ENCODE data around the gene FKBP4. TPM values are rescaled to one million over a fixed set of nuclear protein-coding genes. Genes with fewer than 3 reads are reported as not detected.
A peak's percentile ranks its signal among the peaks of the same experiment; 100 is the strongest.

The FKBP4 gene
- 111 and 149 TPM in 2 replicates for total RNA-seq (2011; cell fraction: chromatin; rRNA removed; ENCODE audit: low replicate concordance)
- 75.3 and 79.9 TPM in 2 replicates for total RNA-seq (2011; cell fraction: nucleolus; rRNA removed)
- 72.1 and 90.5 TPM in 2 replicates for total RNA-seq (2011; cell fraction: nucleoplasm; rRNA removed)
- total RNA-seq (2014; rRNA removed) (89.5 and 124 TPM in 2 replicates), total RNA-seq (2014; rRNA removed; fragmentation: Illumina TruSeq; extraction: Trizol) (98.1 and 105 TPM in 2 replicates), total RNA-seq (2015; rRNA removed; fragmentation: Illumina TruSeq; extraction: Trizol) (98.5 and 98.7 TPM in 2 replicates), total RNA-seq (2021) (154 and 158 TPM in 2 replicates), polyA plus RNA-seq (2011; rRNA removed) (70.7 and 90.1 TPM in 2 replicates), polyA plus RNA-seq (2014; fragmentation: Illumina TruSeq; extraction: Trizol) (115 and 144 TPM in 2 replicates), polyA plus RNA-seq (2014; fragmentation: Nextera tagmentation; extraction: Ambion mirVana) (10 to 100 TPM; 16.3 to 30.9 TPM), polyA plus RNA-seq (2014; rRNA removed) (82.4 and 90.7 TPM in 2 replicates), polyA minus RNA-seq (2011; rRNA and poly(A)+ RNA removed) (102 and 125 TPM in 2 replicates), Bru-seq, nascent RNA (percentile 90 among the genes with signal in this experiment), BruChase-seq, experiment 1, labeled RNA remaining after a 2-hour chase (percentile 81 among the genes with signal in this experiment), BruChase-seq, experiment 2, labeled RNA remaining after a 6-hour chase (percentile 88 among the genes with signal in this experiment)
- polyA plus RNA-seq (2011; cell fraction: cytosol; rRNA removed), result 59.7 and 61.4 TPM in 2 replicates
- 77.0 and 87.5 TPM in 2 replicates for polyA plus RNA-seq (2011; cell fraction: nucleus; rRNA removed)
- polyA plus RNA-seq (2012), result 52.3 and 118 TPM in 2 replicates
- polyA minus RNA-seq (2011; cell fraction: cytosol; rRNA and poly(A)+ RNA removed), result 53.3 and 73.9 TPM in 2 replicates
- 59.9 and 81.8 TPM in 2 replicates for polyA minus RNA-seq (2011; cell fraction: nucleus; rRNA and poly(A)+ RNA removed)
- long read RNA-seq, experiment 1, transcript FKBP4-201 (10 exons, 3,732 nt), result major isoform, 309 of 563 reads
- long read RNA-seq, experiment 1, partial matches to known transcripts, result 239 of 563 reads
- long read RNA-seq, experiment 1, other reads (novel, unspliced or antisense), result 15 of 563 reads
- long read RNA-seq, experiment 2, transcript FKBP4-201 (10 exons, 3,732 nt), result major isoform, 157 of 289 reads
- long read RNA-seq, experiment 2, partial matches to known transcripts, result 99 of 289 reads
- long read RNA-seq, experiment 2, other reads (novel, unspliced or antisense), result 33 of 289 reads
- long read RNA-seq, experiment 3, transcript FKBP4-201 (10 exons, 3,732 nt), result major isoform, 115 of 128 reads
- long read RNA-seq, experiment 3, partial matches to known transcripts, result 7 of 128 reads
- long read RNA-seq, experiment 3, other reads (novel, unspliced or antisense), result 6 of 128 reads

GRCh38 chr12:2794736-2795289, at the start of gene FKBP4:
Gene FKBP4 (plus strand): TSS chr12:2794970. CDS start chr12:2795140, 170 bp downstream.
- Histone ChIP-seq H3K36me3 (ENCODE audit: control insufficient read depth, insufficient read depth, low read length) (peaks cover 39% of the 10 kb centered on the region), H3K9ac (ENCODE audit: insufficient read depth in 1 of 2, low read depth in 2 of 2, low read length in 2 of 2) (peak within 1 kb of the TSS; percentile 69 to 91; a peak in 3 of 4 replicates), H2AFZ (ENCODE audit: low read depth, low read length) (peak within 1 kb of the TSS; percentile 50), H3K9me1 (ENCODE audit: control insufficient read depth, insufficient read depth, low read length) (no peaks in the 10 kb centered on the region), H3K9me3 (replicated peaks; ENCODE audit: control insufficient read depth, insufficient read depth, low read depth, low read length) (no peaks in the 10 kb centered on the region), H3K4me2 (ENCODE audit: insufficient read depth, low read length) (peak within 1 kb of the TSS; percentile 81), H3K27me3 (ENCODE audit: control insufficient read depth in 2 of 2, insufficient read depth in 2 of 2, low read length in 2 of 2) (no peaks in the 10 kb centered on the region), H3K27ac (ENCODE audit: extremely low read depth, low read depth, low read length) (peak within 1 kb of the TSS; percentile 68), H3K79me2 (ENCODE audit: control insufficient read depth, insufficient read depth, low read length) (peaks cover 40% of the 10 kb centered on the region), H3K4me1 (replicated peaks in 1 of 2; ENCODE audit: control insufficient read depth in 2 of 2, insufficient read depth in 2 of 2, low read length in 2 of 2) (peaks cover 18 to 38% of the 10 kb centered on the region in 2 experiments; a peak in 4 of 5 replicates), H3K4me3 (peak within 1 kb of the TSS; percentile 70), H4K20me1 (replicated peaks; ENCODE audit: control insufficient read depth, insufficient read depth, low read length) (peaks cover 20% of the 10 kb centered on the region; the same call in 1 of the 2 replicates)
- FAIRE-seq (peak; percentile 55), DNase-seq (ENCODE audit: extremely low read depth in 1 of 4, low spot score in 3 of 4) (peak; percentile 89 to 92 (median 91)), ATAC-seq (peak; percentile 91)
- BruUV-seq (replicated peaks), result no TSS peak
- intact Hi-C loops (cut with micrococcal nuclease) (no loop called here), in situ Hi-C loops (cut with MboI) (no loop called here)
- POLR2A ChIA-PET, result interaction anchor here (0.5 to 1.0 kb wide), 3 partner anchors 9 to 1677 kb away, joined by 3 read pairs; no protein-coding TSS in a partner anchor
- no CpG with 5 or more reads among the region's 63 CpGs for WGBS (ENCODE audit: insufficient coverage, low coverage, missing lambda C conversion rate)
- CTCF ChIA-PET (ENCODE audit: low intra/inter-chr PET ratio), result no interaction called here
- TF ChIP-seq, protein P1, sequence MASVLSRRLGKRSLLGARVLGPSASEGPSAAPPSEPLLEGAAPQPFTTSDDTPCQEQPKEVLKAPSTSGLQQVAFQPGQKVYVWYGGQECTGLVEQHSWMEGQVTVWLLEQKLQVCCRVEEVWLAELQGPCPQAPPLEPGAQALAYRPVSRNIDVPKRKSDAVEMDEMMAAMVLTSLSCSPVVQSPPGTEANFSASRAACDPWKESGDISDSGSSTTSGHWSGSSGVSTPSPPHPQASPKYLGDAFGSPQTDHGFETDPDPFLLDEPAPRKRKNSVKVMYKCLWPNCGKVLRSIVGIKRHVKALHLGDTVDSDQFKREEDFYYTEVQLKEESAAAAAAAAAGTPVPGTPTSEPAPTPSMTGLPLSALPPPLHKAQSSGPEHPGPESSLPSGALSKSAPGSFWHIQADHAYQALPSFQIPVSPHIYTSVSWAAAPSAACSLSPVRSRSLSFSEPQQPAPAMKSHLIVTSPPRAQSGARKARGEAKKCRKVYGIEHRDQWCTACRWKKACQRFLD (CRISPR knock-in tag; IDR thresholded peaks at IDR 0.05), result no peak
- TF ChIP-seq RB1 (IDR thresholded peaks at IDR 0.05; ENCODE audit: low read depth) (peak; percentile 48; the same call in 1 of the 2 replicates), EGR1 (conservative IDR thresholded peaks at IDR 0.05) (0 out of 2 replicates have a peak, but pooled peaks have one; percentile 8), MTF1 (CRISPR knock-in tag; IDR thresholded peaks at IDR 0.05; ENCODE audit: borderline replicate concordance) (no peak), POLR2G (IDR thresholded peaks at IDR 0.05; ENCODE audit: low read depth, low read length) (peak; percentile 92), ZNF639 (CRISPR knock-in tag; conservative IDR thresholded peaks at IDR 0.05 in 1 of 2, IDR thresholded peaks at IDR 0.05 in 1 of 2) (0 out of 4 replicates have a peak, but pooled peaks of 1 of the 2 experiments have one; percentile 35), MED1 (CRISPR knock-in tag; IDR thresholded peaks at IDR 0.05; ENCODE audit: borderline replicate concordance) (no peak), ZNF384 (IDR thresholded peaks at IDR 0.05; ENCODE audit: low read depth, low read length) (peak; percentile 62), RBBP5 (IDR thresholded peaks at IDR 0.05; ENCODE audit: borderline replicate concordance, insufficient read depth, low read length, poor library complexity, severe bottlenecking) (peak; percentile 6), RBM25 (IDR thresholded peaks at IDR 0.05; ENCODE audit: low read depth, low read length, severe bottlenecking) (peak; percentile 29), HMGN3 (IDR thresholded peaks at IDR 0.05; ENCODE audit: borderline replicate concordance, extremely low read depth, insufficient read length, low read depth, low read length) (peak; percentile 63), SUPT5H (IDR thresholded peaks at IDR 0.05) (peak; percentile 26; the same call in 1 of the 2 replicates)
